Activated gamma-delta T cell treated with Interleukin-2 at 50 U/mL for 16 hours (primary cell): ENCODE measurements around the gene SASH1.
"Not testable (repeated sequence)": the region's sequence is repeated elsewhere in the genome, so short reads cannot be mapped to it uniquely, and the experiment has no call there.

Experiments used
- DNase-seq: peaks from one replicate; pipeline ENCODE4 v3.0.0-alpha.2; 2020

Gene SASH1

GRCh38 chr6:148370176-148370575 lies 27.5 kb downstream of the SASH1 start:
- no peak for DNase-seq

GRCh38 chr6:148374040-148374774 lies 31.6 kb downstream of the SASH1 start:
- no peak for DNase-seq

GRCh38 chr6:148375401-148375800 lies 32.8 kb downstream of the SASH1 start:
- DNase-seq, result no peak

GRCh38 chr6:148379481-148379880 lies 36.8 kb downstream of the SASH1 start:
- no peak for DNase-seq

- no peak for DNase-seq
Observed at GRCh38 chr6:148379966-148380713, 37.5 kb downstream of the SASH1 start.

- not testable (repeated sequence) for DNase-seq
Observed at GRCh38 chr6:148382051-148382450, 39.4 kb downstream of the SASH1 start.

- DNase-seq, result no peak
Observed at GRCh38 chr6:148382861-148383260, 40.2 kb downstream of the SASH1 start.

GRCh38 chr6:148383658-148384368 lies 41.2 kb downstream of the SASH1 start:
- no peak for DNase-seq

GRCh38 chr6:148385379-148385778 lies 42.7 kb downstream of the SASH1 start:
- DNase-seq, result no peak

GRCh38 chr6:148388521-148388920 lies 45.9 kb downstream of the SASH1 start:
- DNase-seq, result no peak

GRCh38 chr6:148389086-148389485 lies 46.4 kb downstream of the SASH1 start:
- no peak for DNase-seq

- DNase-seq, result no peak
Observed at GRCh38 chr6:148389917-148390316, 47.3 kb downstream of the SASH1 start.

GRCh38 chr6:148392127-148392526 lies 49.5 kb downstream of the SASH1 start:
- not testable (repeated sequence) for DNase-seq

GRCh38 chr6:148392671-148393070 lies 50.0 kb downstream of the SASH1 start:
- no peak for DNase-seq

- no peak for DNase-seq
Observed at GRCh38 chr6:148395583-148396101, 53.0 kb downstream of the SASH1 start.

- DNase-seq, result no peak
Observed at GRCh38 chr6:148396411-148396810, 53.8 kb downstream of the SASH1 start.

- no peak for DNase-seq
Observed at GRCh38 chr6:148396926-148397325, 54.3 kb downstream of the SASH1 start.

GRCh38 chr6:148398244-148398643 lies 55.6 kb downstream of the SASH1 start:
- no peak for DNase-seq

- no peak for DNase-seq
Observed at GRCh38 chr6:148398678-148399077, 56.0 kb downstream of the SASH1 start.

- no peak for DNase-seq
Observed at GRCh38 chr6:148401571-148401970, 58.9 kb downstream of the SASH1 start.

- no peak for DNase-seq
Observed at GRCh38 chr6:148404456-148405054, 61.9 kb downstream of the SASH1 start.

- DNase-seq, result no peak
Observed at GRCh38 chr6:148405894-148406293, 63.3 kb downstream of the SASH1 start.
